Coronary artery (tissue), 2 donors: ENCODE data around the gene FAM83B.

Experiments used
- DNase-seq: peaks from one replicate; pipeline ENCODE4 v3.0.0-alpha.2; 2017; ENCODE audit warnings: low spot score
- H3K27ac ChIP-seq, 2 donors: fragments of 200-600 bp; sonication (generic); one replicate each; pipeline ENCODE4 v1.5.1; 2016 to 2019
- H3K4me3 ChIP-seq: fragments of 200-600 bp; sonication (generic); 2 replicates; pipeline ENCODE4 v1.5.1; 2016; ENCODE audit warnings: mild to moderate bottlenecking, moderate library complexity
- CTCF ChIP-seq: fragments of 200-600 bp; sonication (generic); IDR thresholded peaks from one replicate; pipeline ENCODE4 v1.5.1; 2019; ENCODE audit warnings: antibody characterized with exemption

Gene FAM83B

DNA sequence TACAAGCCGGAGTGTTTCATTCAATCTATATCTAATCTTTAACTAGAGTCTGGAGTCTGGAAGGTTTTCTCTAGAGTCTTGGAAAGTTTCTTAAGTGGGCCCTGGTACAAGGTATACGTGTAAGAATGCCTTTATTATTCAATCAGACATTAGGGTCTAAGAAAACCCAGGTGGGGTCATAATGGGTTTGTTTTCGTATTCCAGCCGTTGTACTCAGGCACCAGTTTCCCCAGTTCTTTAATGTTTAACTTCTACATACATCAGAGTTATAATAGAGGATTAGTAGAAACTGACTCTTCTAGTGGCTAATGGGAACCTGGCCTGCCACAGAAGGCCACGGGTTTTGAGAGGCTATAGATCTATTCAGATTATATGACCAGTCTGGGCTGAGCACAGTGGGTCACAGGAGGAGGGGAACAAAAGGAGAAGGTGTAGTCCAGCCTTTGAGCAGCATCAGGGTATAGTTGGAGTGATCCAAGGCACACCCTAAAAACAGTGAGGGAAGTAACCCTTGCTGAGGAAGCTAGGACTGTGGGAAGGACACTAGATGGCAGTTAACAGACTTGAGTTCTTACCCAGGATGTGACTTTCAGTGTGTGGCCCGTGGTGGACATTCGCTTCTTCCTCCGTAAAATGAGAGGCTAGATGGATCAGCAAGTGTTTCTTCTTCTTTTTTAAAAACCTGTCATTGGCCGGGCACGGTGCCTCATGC is 15.5 kb downstream of the FAM83B start:
- Histone ChIP-seq H3K4me3 (no peak overlapping the region), H3K27ac (no peak overlapping the region)
- TF ChIP-seq CTCF = no peak
- no peak for DNase-seq

- Histone ChIP-seq H3K27ac (no peak overlapping the region), H3K4me3 (no peak overlapping the region)
- no peak for DNase-seq
- TF ChIP-seq CTCF = no peak
Measured at GRCh38 chr6:54864272-54864671, 17.7 kb downstream of the FAM83B start.

- TF ChIP-seq CTCF = no peak
- no peak for DNase-seq
- Histone ChIP-seq H3K4me3 (no peak overlapping the region), H3K27ac (no peak overlapping the region)
Measured at GRCh38 chr6:54865091-54865631, 18.6 kb downstream of the FAM83B start.

GRCh38 chr6:54868556-54868955 is 22.0 kb downstream of the FAM83B start:
- DNase-seq = no peak
- Histone ChIP-seq H3K4me3 (no peak overlapping the region), H3K27ac (no peak overlapping the region)
- TF ChIP-seq CTCF = no peak

DNA sequence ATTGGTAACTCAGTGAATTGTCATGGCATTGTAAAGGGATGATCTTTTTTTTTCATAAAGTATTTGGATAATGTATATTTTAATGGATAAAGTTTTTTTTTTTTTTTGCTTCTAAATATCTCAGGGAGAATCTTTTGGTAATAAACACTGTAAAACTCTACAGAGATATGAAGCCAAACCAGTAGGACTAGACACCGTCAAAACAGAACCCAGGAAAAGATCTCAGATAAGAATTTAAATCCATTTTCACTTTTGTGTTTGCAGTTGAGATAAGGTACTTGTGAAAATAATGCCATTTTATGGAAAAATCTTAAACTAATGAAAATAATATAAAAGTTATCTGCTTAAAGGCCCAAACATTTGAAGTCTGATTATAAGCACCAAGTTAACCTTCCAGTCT is 27.0 kb downstream of the FAM83B start:
- DNase-seq = no peak
- no peak overlapping the region for H3K4me3 ChIP-seq
- no peak overlapping the region for H3K27ac ChIP-seq
- TF ChIP-seq CTCF = no peak

DNA sequence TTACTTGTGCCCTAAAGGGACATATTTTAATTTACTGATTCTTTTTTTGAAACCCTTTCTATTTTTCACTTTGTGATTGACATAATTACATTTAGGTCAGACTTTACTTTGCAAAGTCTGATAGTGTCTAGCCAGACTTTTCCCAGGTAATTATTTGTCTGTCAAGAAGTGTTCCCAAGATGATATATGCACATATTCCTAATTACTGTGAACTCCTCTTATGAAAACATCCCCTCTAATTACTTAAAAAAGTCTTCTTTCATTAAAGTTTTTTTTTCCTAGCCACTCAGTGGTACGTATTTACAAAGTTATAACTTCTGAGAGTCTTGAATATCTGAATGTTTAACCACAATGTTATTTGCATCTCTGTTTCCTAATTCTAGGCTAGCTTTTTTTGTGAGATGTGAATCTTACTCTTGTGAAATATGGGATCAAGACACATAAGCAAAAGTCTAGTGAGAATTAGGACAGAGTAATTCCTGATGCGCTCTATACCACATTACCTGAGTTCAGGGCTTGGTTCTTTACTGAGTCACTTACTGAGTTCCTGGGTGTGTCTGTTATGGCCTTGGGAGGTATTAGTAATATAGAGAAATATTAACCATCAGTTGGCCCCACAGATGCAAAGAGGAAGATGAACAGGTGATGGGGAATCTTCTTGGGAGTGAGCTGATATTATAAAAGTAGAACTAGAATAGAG is 27.9 kb downstream of the FAM83B start:
- no peak for TF ChIP-seq CTCF
- no peak overlapping the region for H3K4me3 ChIP-seq
- no peak for DNase-seq
- H3K27ac ChIP-seq = no peak overlapping the region

- no peak overlapping the region for H3K27ac ChIP-seq
Measured at GRCh38 chr6:54875539-54875938, 29.0 kb downstream of the FAM83B start.

More at GRCh38 chr6:54875539-54875938, 29.0 kb downstream of the FAM83B start:
- no peak for TF ChIP-seq CTCF
- H3K4me3 ChIP-seq = no peak overlapping the region
- no peak for DNase-seq
